NCI-H1417 (cell line): ENCODE measurements around the gene PRKAA2.

Experiments used
- DNase-seq, 3 experiments: peaks; one replicate each; lab custom pipeline; 2025; lab: John Stamatoyannopoulos, UW

The PRKAA2 gene

DNA sequence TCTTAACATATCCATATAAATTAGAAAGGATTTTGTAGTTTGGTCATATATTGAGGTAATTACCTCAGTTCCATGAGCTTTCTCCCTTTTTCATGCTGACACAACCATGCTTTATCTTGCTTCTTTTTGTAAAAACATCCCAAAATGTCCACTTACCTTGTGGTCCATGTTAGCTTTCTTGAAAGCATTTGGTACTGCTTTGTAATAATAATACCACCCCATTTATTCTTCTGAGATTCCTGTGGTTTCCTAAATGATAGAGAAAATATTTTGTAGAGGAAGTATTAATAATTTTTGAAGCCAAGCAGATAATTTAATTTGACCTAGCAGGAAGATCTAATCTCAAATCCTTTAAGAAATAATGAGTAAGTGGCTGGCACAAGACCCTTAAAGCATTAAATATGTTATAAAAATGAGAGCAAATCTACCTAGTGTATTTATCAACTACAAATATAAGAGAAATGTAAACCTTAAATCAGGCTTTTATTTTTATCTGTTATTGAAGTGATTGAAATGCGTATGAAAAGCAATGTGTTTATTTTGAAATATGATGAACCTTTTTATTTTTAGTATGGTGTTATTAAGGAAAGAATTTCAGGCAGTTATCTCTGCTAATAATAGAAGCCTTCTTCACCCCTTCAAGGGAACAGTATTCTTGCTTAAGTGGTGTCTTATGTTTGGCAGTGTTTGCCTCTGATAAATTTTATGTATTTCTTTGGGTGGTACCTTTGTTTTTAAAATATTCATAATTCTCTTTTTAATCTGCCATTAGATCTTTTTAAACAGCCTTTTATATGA is 9.2 kb downstream of the PRKAA2 start:
- no peak for DNase-seq

- DNase-seq: no peak
These were observed 11.0 kb downstream of the PRKAA2 start for GRCh38 chr1:56655991-56656613.

GRCh38 chr1:56658254-56658653 is 13.1 kb downstream of the PRKAA2 start:
- DNase-seq: no peak

DNA sequence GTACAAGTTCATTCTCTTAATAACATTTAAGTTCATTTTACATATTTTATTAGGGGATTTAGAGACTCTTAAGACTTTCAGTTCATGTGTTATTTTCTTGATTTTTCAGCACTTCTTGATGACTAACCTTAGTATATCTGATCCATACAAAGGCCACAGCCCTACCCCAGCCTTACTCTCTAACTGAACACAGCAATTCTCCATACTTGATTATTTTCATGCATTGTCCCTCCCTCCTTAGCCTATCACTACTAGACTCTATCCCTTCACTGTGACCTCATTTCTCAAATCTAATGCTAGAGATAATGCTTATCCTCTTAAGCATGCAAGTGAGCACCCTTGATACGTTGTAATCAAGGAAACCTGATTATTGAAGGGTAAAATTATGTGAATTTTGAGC is 15.2 kb downstream of the PRKAA2 start:
- no peak for DNase-seq

- DNase-seq: no peak
These were observed 18.7 kb downstream of the PRKAA2 start for GRCh38 chr1:56663846-56664245.

GRCh38 chr1:56665384-56665783 is 20.3 kb downstream of the PRKAA2 start:
- no peak for DNase-seq

DNA sequence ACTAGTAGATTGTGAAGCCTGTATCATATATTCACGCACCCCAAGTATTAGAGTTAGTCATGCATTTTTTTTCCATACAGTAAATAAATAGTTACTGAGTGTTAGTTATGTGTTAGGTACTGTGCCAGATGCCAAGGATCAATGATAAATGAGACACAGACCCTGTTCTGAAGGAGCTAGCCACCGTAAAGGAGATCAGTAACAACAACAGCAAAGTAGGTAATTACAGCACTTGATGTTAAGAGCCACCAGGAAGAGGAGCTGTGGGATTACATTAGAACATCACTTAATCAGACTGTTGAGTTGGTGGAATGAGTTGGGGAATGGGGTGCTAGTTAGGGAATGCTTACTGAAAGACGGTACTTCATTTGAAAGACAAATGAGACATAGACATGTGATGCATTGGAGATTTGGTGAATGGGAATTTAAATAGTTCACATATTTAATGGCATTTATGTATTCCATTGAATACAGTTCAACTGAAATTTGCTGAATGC is 21.0 kb downstream of the PRKAA2 start:
- peak in 1 of 3 experiments; percentile 34 for DNase-seq

- DNase-seq: no peak
These were observed 25.2 kb downstream of the PRKAA2 start for GRCh38 chr1:56670350-56670749.

DNA sequence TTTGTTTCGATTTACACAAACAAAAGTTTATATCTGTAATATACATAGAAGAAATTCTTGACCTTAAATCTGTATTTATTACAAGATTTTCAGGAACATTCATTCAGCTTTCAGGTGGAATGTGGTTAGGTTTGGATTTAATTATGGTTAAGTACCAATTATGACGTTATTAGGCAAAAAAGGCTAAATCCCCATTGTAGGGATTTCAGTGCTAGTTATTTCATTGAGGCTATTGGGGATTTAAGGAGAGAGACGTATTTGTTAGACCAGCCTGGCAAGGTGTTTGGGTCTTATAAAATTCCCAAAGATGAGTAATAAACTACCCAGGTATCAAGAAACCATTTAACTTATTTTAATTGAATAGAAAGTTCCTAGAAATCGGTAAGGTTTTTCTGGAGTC is 26.0 kb downstream of the PRKAA2 start:
- no peak for DNase-seq

DNA sequence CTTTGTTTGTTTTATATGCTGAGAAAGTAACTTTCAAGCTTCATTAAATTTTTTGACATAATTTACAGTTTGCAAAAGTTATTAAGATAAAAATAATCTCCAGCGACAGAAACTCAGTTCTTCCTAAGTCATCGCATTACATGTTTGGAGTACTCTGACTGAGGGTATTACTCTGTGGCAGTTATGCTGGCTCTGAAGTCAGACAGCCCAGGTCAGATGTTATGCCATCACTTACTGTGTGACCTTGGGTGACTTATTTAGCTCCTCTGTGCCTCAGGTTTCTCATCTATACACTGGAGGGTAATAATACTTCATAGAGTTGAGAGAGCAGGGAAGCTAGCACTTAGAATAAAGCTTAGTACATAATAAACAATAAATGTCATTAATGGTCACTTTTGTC is 26.4 kb downstream of the PRKAA2 start:
- no peak for DNase-seq

GRCh38 chr1:56672579-56672978 is 27.5 kb downstream of the PRKAA2 start:
- no peak for DNase-seq

DNA sequence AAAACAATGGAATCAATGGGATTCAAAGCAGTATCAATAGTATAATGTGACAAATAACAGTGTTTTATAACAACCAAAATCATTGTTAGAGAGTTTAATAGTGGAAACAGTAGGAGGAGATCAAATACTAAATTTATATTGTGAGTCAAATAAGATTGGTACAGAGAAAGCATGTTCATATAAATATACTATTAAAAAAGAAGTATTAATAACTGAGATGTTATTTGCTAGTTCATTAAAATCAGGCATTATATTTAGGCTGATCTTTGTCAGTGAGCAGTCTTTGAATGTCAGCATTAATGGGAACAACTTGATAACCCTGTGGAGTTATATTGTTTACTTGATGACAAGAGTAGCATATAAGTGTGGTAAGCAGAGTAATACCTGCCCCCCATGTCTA is 30.6 kb downstream of the PRKAA2 start:
- DNase-seq: no peak

DNA sequence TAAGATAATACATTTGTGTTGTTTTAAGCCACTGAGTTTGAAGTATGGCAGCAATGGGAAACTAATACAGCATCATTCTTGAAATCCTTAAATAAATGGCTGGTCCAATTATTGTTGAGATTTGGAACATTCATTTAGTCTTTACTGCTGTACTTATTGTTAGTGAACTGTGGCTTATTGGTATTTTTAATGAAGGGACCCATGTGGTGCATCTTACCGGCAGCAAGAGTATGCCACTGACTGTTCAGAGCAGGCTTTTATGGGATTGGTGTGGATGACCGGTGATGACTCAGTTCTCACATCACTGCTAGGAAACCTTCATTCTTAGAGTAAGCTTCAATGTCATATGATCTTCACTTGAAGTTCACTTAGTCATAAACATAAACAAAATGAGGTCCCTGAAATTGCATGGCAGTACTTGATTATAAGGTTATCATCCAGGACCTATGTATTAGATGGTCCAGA is 31.5 kb downstream of the PRKAA2 start:
- no peak for DNase-seq

DNA sequence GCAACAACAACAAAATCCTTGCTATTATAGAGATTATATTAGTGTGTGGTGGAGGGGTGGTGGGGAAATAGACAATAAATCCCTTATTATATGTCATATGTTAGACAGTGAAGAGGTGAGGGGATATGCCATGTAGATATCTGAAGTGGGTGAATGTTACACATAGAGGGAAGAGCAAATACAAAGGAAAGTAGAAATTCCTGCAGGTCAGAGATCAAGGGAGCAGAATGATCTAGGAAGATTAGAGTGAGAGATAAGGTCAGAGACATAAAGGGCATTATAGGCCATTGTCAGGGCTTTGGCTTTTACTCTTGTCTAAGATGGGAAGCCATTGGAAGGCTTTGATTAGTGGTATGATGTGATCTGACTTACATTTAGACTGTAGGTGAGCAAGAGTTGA is 38.5 kb downstream of the PRKAA2 start:
- DNase-seq: no peak

GRCh38 chr1:56686169-56686568 is 41.1 kb downstream of the PRKAA2 start:
- no peak for DNase-seq

DNA sequence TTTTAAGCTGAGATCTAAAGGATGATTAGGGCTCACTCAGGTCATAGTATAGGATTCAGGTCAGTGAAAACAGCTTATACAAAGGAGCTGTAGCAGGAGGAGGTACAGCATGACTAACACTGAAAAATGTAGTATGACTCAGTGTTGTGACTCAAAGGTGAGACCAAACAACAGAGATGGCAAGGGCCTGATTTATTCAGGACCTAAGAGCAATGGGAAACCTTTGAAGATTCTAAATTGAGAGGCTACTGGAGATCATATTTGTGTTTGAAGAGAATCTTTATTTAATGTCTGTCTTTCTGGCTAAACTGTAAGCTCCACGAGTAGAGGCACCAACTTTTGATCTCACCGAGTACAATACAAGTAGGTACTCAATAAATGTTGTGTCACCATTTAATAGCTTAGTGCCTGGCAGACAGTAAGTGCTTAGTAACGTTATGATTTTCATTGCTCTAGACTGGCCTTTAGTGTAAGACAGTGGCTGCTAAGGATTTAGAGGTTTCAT is 43.5 kb downstream of the PRKAA2 start:
- DNase-seq: peak in 1 of 3 experiments; percentile 6

DNA sequence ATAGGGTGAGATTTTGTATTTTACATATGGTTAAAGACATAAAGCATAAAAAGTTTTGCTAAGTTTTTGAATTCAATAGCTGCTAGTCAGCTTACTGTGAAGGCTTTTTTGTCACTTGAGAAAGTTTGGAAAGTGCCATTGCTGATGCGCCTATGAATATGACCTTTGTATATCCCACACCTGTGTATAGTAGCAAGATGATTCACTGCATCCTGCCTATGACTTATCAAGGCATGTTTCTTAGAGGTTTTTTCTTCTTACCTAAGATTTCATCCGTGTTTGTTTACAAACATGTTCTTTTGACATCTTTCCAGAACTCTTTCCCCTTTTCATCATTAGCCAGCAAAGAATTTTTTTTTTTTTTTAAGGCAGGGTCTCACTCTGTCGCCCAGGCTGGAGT is 51.5 kb downstream of the PRKAA2 start:
- DNase-seq: no peak

- no peak for DNase-seq
These were observed 58.6 kb downstream of the PRKAA2 start for GRCh38 chr1:56703747-56704146.

- no peak for DNase-seq
These were observed 62.3 kb downstream of the PRKAA2 start for GRCh38 chr1:56707379-56707778.

GRCh38 chr1:56709269-56709880 is 64.3 kb downstream of the PRKAA2 start:
- DNase-seq: peak; percentile 14 to 74 (median 73)

GRCh38 chr1:56709995-56710394 is 64.9 kb downstream of the PRKAA2 start:
- no peak for DNase-seq

DNA sequence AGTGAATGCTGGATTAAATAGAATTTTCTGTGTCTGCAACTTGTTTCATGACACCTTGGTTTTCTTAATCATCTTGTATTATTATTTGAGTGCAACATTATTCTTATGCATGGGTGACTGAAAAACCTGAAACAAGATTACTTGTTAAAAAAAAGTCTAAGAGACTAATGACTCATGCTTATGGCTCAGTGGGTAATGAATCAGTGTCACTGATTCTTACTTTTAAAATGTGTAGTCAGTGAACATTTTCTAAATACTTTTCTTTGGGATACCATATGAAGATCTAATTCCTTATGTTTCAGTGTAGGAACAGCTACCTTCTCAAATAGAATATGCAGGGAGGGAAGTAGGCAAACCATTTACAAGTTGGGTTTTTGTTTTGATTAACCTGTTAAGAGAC is 65.5 kb downstream of the PRKAA2 start:
- no peak for DNase-seq

- DNase-seq: peak in 1 of 3 experiments; percentile 24
These were observed 67.0 kb downstream of the PRKAA2 start for GRCh38 chr1:56712150-56712549.
